Raji (cell line): Measurements from ENCODE around the gene EBPL.

Experiments used
- POLR2A ChIP-seq: IDR thresholded peaks from 2 replicates; pipeline ENCODE4 v1.6.1; 2011; ENCODE audit warnings: low read depth, low read length, control low read depth; ENCODE audit not compliant: insufficient read depth

The EBPL gene

DNA sequence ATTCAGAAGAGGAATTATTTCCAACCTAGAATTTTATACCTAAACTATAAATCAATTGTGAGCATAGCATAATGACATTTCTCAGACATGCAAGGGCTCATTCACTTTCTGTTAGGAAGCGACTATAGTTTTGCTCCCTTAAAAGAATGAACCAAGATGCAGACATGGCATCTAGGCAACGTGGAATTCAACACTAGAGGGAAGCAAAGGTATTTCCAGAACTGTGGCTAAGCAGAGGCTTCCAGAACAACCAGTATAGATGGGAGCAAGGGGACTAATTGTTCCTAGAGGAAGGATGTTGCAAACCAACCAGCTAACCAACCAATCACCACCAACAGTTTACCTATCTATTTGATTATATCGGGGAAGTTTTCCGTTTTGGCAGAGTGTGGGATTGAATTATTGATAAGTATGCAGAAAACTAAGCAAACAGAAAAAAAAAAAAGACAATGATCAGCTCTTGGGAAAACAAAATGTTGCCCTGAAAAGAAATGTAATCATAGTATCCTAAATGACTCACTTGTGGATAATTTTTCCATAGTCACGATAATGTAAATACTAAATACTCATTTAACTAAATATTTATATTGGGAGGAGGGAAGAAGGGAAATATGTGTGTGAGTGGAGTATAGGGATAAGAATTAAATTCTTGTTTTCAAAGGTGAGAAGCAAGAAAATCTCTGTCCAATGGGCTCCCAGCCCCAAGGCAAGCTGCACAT lies 41.9 kb downstream of the EBPL start:
- TF ChIP-seq POLR2A, result no peak

DNA sequence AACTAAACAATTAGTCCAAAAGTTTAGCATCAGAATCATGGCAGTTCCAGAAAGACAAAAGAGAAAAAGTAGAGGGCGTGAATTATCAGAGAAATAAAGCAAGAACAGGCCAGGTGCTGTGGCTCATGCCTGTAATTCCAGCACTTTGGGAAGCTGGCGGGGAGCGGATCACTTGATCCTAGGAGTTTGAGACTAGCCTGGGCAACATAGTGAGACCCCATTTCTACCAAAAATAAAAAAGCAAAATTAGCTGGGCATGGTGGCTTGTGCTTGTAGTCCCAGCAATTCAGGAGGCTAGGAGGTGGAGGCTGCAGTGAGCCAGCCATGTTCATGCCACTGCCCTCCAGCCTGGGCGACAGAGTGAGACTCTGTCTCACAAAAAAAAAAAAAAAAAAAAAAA lies 44.6 kb downstream of the EBPL start:
- TF ChIP-seq POLR2A, result no peak

DNA sequence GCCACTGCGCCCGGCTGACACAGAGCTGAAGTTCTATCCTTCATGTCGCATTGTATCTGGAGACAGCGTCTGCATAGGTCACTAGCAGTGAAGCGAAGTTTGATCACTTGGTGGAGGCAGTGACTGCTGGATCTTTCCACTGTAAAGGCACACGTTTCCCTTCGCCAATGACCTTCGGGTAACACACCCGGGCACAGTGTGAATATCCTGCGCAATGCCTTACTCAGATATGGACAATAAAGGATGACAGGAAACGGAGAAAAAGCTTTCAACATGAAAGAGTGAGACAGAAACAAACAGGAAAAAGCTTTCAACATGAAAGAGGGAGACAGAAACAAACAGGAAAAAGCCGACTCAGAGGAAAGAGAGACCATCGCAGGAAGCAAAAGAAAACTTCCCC lies 45.8 kb downstream of the EBPL start:
- no peak for TF ChIP-seq POLR2A

DNA sequence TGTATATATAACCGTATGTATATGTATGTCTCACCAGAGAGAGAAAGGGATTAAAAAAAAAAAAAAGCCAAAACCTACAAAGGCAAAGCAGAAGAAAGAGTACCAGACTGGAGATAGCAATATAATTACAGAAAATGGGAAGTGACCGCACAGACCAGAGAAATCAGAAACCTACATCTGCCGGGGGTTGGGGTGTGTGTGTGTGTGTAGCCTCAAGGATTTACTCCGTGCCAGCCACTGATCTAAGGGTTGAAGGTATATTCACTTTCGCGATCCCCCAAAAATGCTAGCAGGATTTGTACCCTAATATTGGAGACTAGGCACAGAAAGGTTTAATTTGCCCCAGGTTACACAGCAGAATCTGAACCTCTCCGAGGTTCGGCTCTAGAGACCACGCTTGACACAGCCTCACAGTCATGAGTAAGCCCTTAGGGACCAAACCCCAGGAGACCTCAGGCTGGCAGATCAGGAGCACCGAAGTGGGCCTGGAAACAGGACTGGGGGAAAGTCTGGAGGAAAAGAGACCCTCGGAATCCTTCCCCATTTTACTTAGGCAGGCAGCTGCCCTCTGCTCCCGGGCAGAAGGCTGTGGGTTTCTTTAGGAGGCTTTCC lies 48.1 kb downstream of the EBPL start:
- TF ChIP-seq POLR2A, result no peak

DNA sequence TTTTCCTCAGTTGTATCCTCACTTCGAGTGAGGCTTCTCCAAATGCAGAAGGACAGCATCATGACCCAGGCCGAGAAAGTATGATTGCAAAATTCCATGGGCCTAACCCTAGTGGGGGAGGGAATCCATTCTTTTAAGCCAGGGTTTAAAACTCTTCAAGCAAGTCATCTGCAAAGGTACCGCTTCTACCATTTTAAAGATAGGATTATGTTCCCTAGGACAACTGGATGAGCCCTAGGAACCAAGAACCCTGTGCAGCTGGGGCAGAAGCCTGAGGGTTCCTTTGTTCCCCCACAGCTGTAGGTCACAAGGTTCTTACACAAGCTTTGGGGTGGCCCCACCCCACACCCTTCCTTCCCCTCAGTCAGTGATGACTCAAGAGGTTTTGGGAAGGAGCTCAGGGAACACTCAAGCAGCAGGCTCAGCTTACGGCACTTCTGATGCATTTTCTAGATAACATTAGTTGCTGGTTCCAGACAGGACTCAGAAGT lies 49.4 kb downstream of the EBPL start:
- TF ChIP-seq POLR2A, result no peak

DNA sequence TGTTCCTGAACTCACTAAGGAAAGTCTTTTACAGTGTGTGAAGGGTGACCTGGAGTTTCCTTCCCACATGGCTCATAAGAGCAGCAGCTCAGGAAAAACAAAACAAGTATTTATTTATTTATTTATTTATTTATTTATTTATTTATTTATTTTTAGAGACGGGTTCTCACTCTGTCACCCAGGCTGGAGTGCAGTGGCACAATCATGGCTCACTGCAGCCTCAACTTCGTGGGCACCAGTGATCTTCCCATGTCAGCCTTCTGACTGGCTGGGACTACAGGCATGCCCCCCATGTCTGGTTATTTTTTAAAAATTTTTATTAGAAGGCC lies 52.6 kb downstream of the EBPL start:
- TF ChIP-seq POLR2A, result no peak

DNA sequence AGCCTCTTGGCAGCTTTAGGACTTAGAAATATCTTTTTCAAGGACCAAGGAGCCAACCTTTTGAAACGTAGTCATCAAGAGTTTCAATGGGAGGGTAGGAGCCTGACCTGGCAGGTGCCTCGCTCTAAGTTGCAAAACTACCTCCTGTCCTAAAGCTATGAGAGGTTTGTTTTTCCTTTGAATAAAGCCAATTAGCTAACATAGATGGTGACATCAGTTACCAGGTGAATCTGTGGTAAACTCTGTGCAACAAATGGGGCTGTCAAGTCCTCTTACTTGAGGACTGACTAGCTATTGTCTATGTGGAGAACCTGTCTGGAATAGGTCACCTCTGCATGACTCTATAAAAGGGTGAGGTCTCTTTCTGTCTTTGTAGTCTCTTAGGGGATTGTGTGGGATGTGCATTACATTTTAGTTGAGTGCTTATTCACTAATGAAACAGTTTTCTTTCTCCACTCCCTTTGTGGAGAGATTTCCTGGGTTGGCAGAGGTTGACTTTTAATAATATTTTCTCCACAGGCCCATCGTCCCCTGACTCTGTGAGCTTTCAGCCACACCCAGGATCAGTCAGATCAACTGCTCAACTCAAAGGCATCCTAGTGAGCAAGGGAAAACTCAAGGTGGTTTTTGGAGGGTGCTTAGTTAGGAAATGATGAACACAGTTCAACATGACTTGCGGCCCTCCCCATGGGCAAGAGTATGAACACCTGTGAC lies 53.1 kb downstream of the EBPL start:
- TF ChIP-seq POLR2A, result no peak

DNA sequence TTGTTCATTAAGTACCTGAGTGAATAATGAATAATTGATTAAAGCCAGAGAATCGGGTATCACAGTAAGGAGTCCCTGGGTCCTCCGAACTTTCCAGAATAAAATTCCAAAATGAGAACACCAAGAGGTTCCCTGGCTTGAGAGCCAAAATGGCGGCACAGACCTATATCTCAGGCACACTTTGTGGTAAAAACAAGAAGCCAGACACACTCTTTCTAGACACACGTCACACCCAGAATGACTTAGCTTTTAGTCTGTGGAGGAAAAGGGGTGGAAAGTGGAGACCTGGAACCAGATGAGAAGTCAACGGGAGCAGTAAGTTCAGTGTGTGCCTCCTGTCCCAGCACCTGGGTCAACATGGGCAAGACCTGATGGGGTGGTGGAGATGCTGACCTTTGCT lies 54.6 kb downstream of the EBPL start:
- TF ChIP-seq POLR2A, result no peak

DNA sequence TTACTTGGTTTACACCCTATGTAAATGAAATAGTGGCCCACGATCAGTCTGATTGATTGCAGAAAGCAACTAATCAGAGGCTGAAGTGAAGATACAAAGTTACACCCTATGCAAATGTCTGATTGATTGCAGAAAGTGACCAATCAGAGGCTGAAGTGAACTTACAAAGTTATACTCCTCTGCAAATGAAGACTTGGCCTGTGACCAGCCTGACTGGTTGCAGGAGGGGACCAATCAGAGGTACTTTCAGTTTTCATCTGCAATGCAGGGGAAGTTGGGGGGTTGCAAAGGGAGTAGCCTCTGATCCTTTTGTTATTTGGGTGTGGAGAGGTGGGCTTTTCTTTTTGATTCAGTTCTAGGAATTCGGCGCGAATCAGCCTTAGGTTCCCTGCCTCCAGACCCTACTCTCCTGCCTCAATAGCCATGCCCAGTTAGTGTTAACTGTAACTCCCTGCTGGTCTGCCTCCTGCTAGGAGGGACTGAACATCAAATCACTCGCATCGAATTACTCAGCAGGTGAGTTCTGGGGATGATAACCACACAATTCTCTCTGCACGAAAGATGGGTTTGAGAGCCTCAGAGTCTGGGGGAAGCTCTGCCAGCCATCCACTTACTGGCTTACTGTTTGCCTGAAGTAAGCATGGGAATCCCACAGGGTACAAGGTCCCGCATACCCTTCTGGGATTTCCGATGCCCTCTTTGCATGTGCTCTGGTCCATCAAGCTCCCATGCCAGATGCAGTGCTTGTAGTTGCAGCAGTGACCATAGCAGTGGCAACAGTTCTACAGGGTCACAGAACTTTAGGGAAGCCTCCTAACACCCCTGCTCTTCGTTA lies 55.5 kb downstream of the EBPL start:
- TF ChIP-seq POLR2A, result no peak

DNA sequence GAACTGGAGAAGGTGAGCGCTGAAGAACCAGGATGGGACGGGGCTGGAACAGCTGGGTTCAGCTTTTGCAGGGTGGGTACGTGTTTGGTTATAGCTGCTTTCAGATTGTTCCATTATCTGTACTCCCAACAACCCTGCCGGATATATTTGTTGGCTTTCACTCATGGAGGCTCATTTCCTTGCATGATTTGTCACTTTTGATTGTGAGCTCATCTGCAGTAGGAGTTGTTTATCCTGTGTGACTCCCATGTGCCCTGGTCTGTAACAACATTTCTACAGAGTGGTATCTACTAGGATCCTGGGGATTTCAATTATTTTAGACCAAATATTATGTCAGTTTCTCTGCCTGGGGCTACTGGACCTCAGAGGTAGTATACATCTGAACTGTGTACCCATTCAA lies 57.6 kb downstream of the EBPL start:
- TF ChIP-seq POLR2A, result no peak

DNA sequence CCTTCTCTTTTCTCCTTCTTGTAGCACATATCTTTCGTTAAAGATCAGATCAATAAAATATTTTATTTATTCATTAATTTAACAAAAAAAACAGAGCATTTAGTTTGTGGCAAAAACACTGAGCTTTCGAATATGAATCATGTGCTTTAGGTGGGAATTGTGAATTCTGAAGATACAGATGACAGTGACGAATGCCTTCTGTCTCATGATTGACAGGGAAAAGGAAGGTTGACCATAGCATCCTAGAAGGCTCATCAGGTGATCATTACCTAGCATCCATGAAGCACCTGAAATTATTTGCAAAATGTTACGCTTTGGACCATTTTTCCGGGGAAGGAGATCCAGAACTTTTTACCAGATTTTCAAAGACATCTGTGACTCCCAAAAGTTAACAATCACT lies 59.1 kb downstream of the EBPL start:
- TF ChIP-seq POLR2A, result no peak

DNA sequence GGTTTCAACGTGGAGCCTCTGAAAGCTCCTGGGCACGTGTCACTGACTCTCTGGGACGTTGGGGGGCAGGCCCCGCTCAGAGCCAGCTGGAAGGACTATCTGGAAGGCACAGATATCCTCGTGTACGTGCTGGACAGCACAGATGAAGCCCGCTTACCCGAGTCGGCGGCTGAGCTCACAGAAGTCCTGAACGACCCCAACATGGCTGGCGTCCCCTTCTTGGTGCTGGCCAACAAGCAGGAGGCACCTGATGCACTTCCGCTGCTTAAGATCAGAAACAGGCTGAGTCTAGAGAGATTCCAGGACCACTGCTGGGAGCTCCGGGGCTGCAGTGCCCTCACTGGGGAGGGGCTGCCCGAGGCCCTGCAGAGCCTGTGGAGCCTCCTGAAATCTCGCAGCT lies 60.7 kb downstream of the EBPL start:
- TF ChIP-seq POLR2A, result no peak

DNA sequence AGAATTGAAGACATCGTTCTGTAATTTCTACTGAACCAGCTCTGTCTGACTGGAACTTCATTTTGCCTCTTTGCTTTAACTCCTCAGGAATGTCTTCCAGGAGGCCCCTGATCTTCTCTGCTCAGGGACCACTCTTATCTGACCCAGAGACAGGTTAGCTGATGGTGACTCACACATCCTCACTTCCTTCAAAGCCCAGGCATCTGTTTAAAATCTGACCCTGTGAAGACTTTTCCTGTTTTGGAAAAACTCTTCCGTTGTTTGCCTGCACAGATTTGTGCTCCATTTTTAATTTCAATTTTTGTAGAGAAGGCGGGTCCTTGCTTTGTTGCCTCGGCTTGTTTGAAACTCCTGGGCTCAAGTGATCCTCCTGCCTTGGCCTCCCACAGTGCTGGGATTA lies 61.3 kb downstream of the EBPL start:
- no peak for TF ChIP-seq POLR2A

DNA sequence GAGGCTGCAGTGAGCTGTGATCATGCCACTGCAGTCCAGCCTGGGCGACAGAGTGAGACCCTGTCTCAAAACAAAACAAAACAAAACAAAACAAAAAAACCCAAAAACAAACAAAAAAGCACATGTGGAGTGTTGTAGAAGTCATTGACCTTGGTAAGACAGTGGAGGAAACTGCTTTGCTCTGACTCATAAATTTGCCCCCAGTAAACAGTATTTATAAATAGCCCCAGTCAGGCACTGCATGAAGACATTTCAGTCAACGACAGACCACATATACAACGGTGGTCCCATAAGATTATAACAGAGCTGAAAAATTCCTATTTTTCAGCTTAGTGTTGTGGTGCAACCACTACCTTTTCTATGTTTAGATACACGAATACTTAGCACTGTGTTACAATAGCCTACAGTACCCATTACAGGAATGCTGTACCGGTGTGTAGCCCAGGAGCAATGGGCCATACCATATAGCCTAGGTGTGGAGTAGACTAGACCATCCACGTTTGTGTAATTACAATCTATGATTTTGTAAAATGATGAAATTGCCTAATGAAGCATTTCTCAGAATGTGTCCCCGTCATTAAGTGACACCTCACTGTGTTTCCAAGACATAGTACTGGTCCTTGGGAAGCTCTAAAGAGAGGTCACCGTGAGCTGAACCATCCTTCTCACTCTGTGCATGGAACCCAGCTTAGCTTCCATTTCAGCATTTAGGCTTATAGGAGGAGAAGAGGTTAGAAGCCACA lies 61.9 kb downstream of the EBPL start:
- TF ChIP-seq POLR2A, result no peak

DNA sequence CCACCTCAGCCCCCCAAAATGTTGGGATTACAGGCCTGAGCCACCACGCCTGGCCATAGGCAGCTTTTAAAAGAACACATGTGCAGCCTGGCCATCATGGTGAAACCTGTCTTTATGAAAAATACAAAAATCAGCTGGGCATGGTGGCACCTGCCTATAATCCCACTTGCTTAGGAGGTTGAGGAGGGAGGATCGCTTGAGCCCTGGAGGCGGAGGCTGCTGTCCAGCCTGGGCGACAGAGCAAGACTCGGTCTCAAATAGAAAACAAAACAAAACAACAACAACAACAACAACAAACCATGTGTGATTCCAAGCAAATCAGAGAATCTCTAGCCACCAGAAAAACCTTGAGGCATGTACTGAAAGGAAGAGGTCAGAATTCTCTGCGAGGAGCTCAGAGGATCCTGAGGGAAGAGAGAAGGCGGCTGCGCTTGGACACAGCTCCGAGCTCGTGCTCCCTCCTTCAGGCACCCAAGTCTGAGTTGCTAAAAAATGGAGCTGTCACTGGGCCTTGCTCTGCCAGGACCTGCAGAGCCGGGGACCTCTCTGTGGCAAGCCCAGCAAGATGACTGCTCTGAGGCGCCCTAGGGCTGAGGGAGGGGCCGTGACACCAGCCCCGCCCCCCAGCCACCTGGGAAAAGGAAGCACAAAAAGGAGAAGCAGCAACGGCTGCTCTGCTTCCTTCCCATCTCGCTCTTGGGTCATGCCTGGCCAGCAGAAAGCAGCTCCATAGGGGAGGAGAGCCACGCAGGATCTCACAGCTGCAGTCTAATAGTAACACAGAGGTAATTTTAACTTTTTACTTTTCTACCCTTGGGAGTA lies 63.2 kb downstream of the EBPL start, which contains the start of gene ARL11:
Gene ARL11, plus strand, starts transcription at position 677 of the 822 bp plus-strand sequence. CDS start 1,941 bp downstream, outside the sequence.
- peak; percentile 96 for TF ChIP-seq POLR2A
